CD4-positive, alpha-beta T cell (primary cell): Measurements from ENCODE around the gene FBXO21. TPM values are rescaled to one million over a fixed set of nuclear protein-coding genes. Genes with fewer than 3 reads are reported as not detected.

ENCODE experiments used
- ATAC-seq: fragments of 200-7000 bp; cut with Tn5 transposase; one replicate; pipeline ENCODE4 v1.10.0; 2022; ENCODE audit warnings: mild to moderate bottlenecking; ENCODE audit not compliant: poor library complexity
- CTCF ChIA-PET: fragments of 350-600 bp; sonication (Branson Sonifier 250); formaldehyde crosslinking; loops from one replicate; lab custom pipeline; 2021; ENCODE audit warnings: antibody characterized with exemption, inconsistent platforms; lab: Charles Lee
- POLR2A ChIA-PET: fragments of 350-600 bp; sonication (Branson Sonifier 250); formaldehyde crosslinking; loops from one replicate; lab custom pipeline; 2021; ENCODE audit warnings: antibody characterized with exemption, inconsistent platforms; lab: Charles Lee
- DNase-seq, 14 experiments: peaks; one replicate each; pipeline ENCODE4 v3.0.0-alpha.2; 2013 to 2020; ENCODE audit warnings: mixed read lengths in 2 of 14
- H3K27ac ChIP-seq, 2 donors: one replicate each; pipeline versions ENCODE4 v1.5.1 to v1.7.0; 2013; ENCODE audit warnings: low read length in 2 of 2, low read depth in 1 of 2, mild to moderate bottlenecking in 1 of 2
- H3K27me3 ChIP-seq, 2 experiments: 1 replicate in 1 of 2; 2 replicates in 1 of 2; pipeline versions ENCODE4 v1.6.1 to v1.7.0; 2013; ENCODE audit warnings: low read length in 2 of 2, control low read depth in 1 of 2, mild to moderate bottlenecking in 1 of 2, moderate library complexity in 1 of 2; ENCODE audit not compliant: insufficient read depth in 2 of 2, control insufficient read depth in 1 of 2
- H3K36me3 ChIP-seq: one replicate; pipeline ENCODE4 v1.6.1; 2013; ENCODE audit warnings: low read length, control low read depth; ENCODE audit not compliant: insufficient read depth
- H3K4me1 ChIP-seq: one replicate; pipeline ENCODE4 v1.6.1; 2013; ENCODE audit warnings: low read length, control low read depth; ENCODE audit not compliant: insufficient read depth
- H3K4me3 ChIP-seq: one replicate; pipeline ENCODE4 v1.5.1; 2013; ENCODE audit warnings: mild to moderate bottlenecking, low read length, moderate library complexity
- H3K9me3 ChIP-seq, 2 experiments: 1 replicate in 1 of 2; 2 replicates in 1 of 2; pipeline versions ENCODE4 v1.6.1 to v1.7.0; 2013; ENCODE audit warnings: low read length in 2 of 2, mild to moderate bottlenecking in 2 of 2, control low read depth in 1 of 2, moderate library complexity in 1 of 2; ENCODE audit not compliant: control insufficient read depth in 1 of 2, insufficient read depth in 1 of 2
- H3K27ac Mint-ChIP-seq: one replicate; pipeline ENCODE4 v1.8.0; 2020; ENCODE audit warnings: mixed read lengths
- H3K27me3 Mint-ChIP-seq: one replicate; pipeline ENCODE4 v1.8.0; 2021; ENCODE audit warnings: mixed read lengths
- H3K36me3 Mint-ChIP-seq: one replicate; pipeline ENCODE4 v1.8.0; 2021; ENCODE audit warnings: low read depth, mixed read lengths
- H3K4me1 Mint-ChIP-seq: one replicate; pipeline ENCODE4 v1.8.0; 2021; ENCODE audit warnings: low read depth, mixed read lengths
- H3K4me3 Mint-ChIP-seq: one replicate; pipeline ENCODE4 v1.8.0; 2020; ENCODE audit warnings: mild to moderate bottlenecking, mixed read lengths
- H3K9me3 Mint-ChIP-seq: one replicate; pipeline ENCODE4 v1.8.0; 2020; ENCODE audit warnings: mixed read lengths
- intact Hi-C, 2 experiments: fragments of 100-400 bp; cut with DNase I in 1 of 2; cut with micrococcal nuclease in 1 of 2; formaldehyde crosslinking; loops; one replicate each; pipeline versions ENCODE4 v1.15.1 to v1.9.0; 2023 to 2025; cut with DNase I, micrococcal nuclease
- total RNA-seq, 174 experiments: library from RNA in 2 of 174; stranded (reverse) in 2 of 174; gene quantifications; one replicate each; pipeline ENCODE4 v1.2.3 and lab custom pipeline; 2021 to 2026
- TF ChIP-seq, protein P1 (sequence below): fragments of 200-600 bp; IDR thresholded peaks from one replicate; pipeline ENCODE4 v1.8.0; 2022; ENCODE audit warnings: antibody characterized with exemption, mild to moderate bottlenecking

FBXO21 gene
- total RNA-seq, 2 experiments from 2014 or later: 67.7 to 67.9 TPM

DNA sequence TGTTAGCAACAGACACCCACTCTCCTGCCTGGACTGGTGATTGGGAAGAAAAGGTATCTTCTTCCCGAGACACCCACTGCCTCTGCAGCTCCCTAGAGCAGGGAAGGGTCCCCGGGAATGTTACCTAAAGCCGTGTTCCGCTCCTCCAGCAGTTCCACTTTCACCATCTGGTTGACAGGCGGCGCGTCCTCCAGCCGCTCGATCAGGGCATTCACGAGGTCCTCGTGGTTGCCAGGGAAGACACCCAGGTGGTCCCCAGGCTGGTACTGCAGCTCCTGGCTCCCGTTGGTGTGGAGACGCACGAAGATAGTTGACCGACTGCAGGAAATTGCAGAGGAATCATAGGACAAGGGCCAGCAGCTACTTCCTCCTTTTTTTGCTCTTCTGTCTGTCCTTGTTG is 44.2 kb upstream of the FBXO21 start:
- ChIA-PET POLR2A (no interaction called here), CTCF (no interaction called here)

DNA sequence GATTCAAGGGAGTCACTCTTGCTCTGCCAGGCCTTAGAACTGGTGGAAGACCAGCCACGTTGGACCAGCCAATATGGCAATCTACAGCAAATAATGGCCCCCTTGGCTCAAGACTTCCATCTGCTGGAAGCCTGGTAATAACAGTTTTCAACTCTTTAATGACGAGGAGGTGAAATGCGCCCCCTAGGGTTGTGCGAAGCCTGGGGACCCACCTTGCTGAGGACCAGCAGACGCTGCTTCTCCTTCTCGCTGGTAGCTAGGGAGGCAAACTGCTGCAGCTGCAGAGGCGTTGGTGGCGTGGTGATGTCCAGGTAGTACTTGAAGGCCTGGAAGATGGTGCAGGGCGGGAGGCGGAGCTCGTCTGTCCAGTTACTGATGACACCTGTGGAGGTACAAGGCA is 41.5 kb upstream of the FBXO21 start:
- intact Hi-C loops: no loop called here
- no peaks in the 10 kb centered on the region for H3K36me3 Mint-ChIP-seq
- Histone ChIP-seq H3K4me1 (peaks cover 5% of the 10 kb centered on the region), H3K4me3 (no peak overlapping the region), H3K36me3 (no peaks in the 10 kb centered on the region), H3K9me3 (no peaks in the 10 kb centered on the region), H3K27me3 (peaks cover 5 to 22% of the 10 kb centered on the region in 2 experiments), H3K27ac (no peak overlapping the region)
- DNase-seq (no peak), ATAC-seq (no peak)
- ChIA-PET POLR2A (no interaction called here), CTCF (no interaction called here)
- no peaks in the 10 kb centered on the region for H3K4me1 Mint-ChIP-seq
- H3K27ac Mint-ChIP-seq: no peak overlapping the region
- TF ChIP-seq, protein P1, sequence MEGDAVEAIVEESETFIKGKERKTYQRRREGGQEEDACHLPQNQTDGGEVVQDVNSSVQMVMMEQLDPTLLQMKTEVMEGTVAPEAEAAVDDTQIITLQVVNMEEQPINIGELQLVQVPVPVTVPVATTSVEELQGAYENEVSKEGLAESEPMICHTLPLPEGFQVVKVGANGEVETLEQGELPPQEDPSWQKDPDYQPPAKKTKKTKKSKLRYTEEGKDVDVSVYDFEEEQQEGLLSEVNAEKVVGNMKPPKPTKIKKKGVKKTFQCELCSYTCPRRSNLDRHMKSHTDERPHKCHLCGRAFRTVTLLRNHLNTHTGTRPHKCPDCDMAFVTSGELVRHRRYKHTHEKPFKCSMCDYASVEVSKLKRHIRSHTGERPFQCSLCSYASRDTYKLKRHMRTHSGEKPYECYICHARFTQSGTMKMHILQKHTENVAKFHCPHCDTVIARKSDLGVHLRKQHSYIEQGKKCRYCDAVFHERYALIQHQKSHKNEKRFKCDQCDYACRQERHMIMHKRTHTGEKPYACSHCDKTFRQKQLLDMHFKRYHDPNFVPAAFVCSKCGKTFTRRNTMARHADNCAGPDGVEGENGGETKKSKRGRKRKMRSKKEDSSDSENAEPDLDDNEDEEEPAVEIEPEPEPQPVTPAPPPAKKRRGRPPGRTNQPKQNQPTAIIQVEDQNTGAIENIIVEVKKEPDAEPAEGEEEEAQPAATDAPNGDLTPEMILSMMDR: no peak
- H3K9me3 Mint-ChIP-seq: no peaks in the 10 kb centered on the region
- H3K4me3 Mint-ChIP-seq: no peak overlapping the region
- H3K27me3 Mint-ChIP-seq: peaks cover 46% of the 10 kb centered on the region

More for the DNA sequence above, 44.2 kb upstream of the FBXO21 start:
- ATAC-seq (no peak), DNase-seq (no peak)
- TF ChIP-seq, protein P1: no peak
- Mint-ChIP-seq H3K36me3 (no peaks in the 10 kb centered on the region), H3K9me3 (no peaks in the 10 kb centered on the region), H3K4me1 (no peaks in the 10 kb centered on the region), H3K27ac (no peak overlapping the region), H3K27me3 (peaks cover 36% of the 10 kb centered on the region), H3K4me3 (no peak overlapping the region)
- intact Hi-C loops: no loop called here
- no peaks in the 10 kb centered on the region for H3K36me3 ChIP-seq
- no peak overlapping the region for H3K27ac ChIP-seq
- peaks cover 5 to 24% of the 10 kb centered on the region in 2 experiments for H3K27me3 ChIP-seq
- H3K9me3 ChIP-seq: no peaks in the 10 kb centered on the region
- H3K4me3 ChIP-seq: no peak overlapping the region
- peaks cover 5% of the 10 kb centered on the region for H3K4me1 ChIP-seq

DNA sequence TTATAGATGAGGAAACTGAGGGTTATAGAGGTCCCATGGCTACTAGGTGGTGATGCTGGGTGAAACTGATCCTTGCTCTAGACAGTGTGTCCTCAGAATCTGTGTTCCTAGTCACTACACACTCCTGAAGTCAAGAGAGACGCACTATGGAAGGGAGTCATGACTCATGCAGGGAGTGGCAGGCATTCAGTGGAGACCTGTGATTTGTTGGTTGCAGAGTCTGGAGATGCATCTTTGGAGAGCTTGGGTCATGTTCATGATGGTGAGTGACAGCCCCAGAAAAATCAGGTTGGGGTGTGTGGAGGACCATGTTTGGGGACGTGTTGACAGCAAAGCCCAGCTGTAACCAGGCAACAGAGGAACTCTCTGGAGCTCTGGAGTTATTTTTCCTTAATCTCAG is 38.0 kb upstream of the FBXO21 start:
- intact Hi-C loops: no loop called here
- CTCF ChIA-PET: no interaction called here
- peaks cover 2 to 12% of the 10 kb centered on the region in 2 experiments for H3K27me3 ChIP-seq
- H3K27ac ChIP-seq: no peak overlapping the region
- no peak overlapping the region for H3K4me3 ChIP-seq
- ATAC-seq (no peak), DNase-seq (no peak)
- Mint-ChIP-seq H3K27ac (no peak overlapping the region), H3K4me1 (no peaks in the 10 kb centered on the region), H3K36me3 (no peaks in the 10 kb centered on the region), H3K27me3 (peaks cover 27% of the 10 kb centered on the region), H3K9me3 (no peaks in the 10 kb centered on the region), H3K4me3 (no peak overlapping the region)
- H3K9me3 ChIP-seq: no peaks in the 10 kb centered on the region
- TF ChIP-seq, protein P1: no peak
- H3K36me3 ChIP-seq: no peaks in the 10 kb centered on the region
- POLR2A ChIA-PET: no interaction called here
- H3K4me1 ChIP-seq: no peaks in the 10 kb centered on the region
